Duodenal mucosa (tissue), 2 donors: ENCODE results near the gene CYP1B1.
A peak's percentile ranks its signal among the peaks of the same experiment; 100 is the strongest.

Experiments
- H3K27ac ChIP-seq: one replicate; pipeline ENCODE4 v1.7.0; 2013; ENCODE audit warnings: low read depth, low read length
- H3K27me3 ChIP-seq, 2 donors: one replicate each; pipeline ENCODE4 v1.7.0; 2013; ENCODE audit warnings: low read length in 2 of 2, control low read depth in 1 of 2; ENCODE audit not compliant: insufficient read depth in 2 of 2, control insufficient read depth in 1 of 2
- H3K36me3 ChIP-seq, 2 donors: one replicate each; pipeline ENCODE4 v1.7.0; 2013; ENCODE audit warnings: low read length in 2 of 2, control low read depth in 1 of 2; ENCODE audit not compliant: insufficient read depth in 2 of 2, control insufficient read depth in 1 of 2
- H3K4me1 ChIP-seq, 2 donors: one replicate each; pipeline ENCODE4 v1.7.0; 2013; ENCODE audit warnings: low read length in 2 of 2, control low read depth in 1 of 2; ENCODE audit not compliant: insufficient read depth in 2 of 2, control insufficient read depth in 1 of 2
- H3K4me3 ChIP-seq, 2 donors: one replicate each; pipeline ENCODE4 v1.7.0; 2013; ENCODE audit warnings: low read length in 2 of 2, low read depth in 1 of 2
- H3K9ac ChIP-seq, 2 donors: one replicate each; pipeline ENCODE4 v1.7.0; 2013; ENCODE audit warnings: low read length in 2 of 2, low read depth in 1 of 2
- H3K9me3 ChIP-seq, 2 donors: one replicate each; pipeline ENCODE4 v1.7.0; 2013; ENCODE audit warnings: low read length in 2 of 2, control low read depth in 1 of 2; ENCODE audit not compliant: control insufficient read depth in 1 of 2

Gene CYP1B1

GRCh38 chr2:38075507-38076151 lies at the start of gene CYP1B1:
Gene CYP1B1, minus strand, starts transcription at chr2:38076151. Its CDS starts 763 bp downstream, at chr2:38075388.
- H3K27ac ChIP-seq = peak within 1 kb of the TSS; percentile 55
- no peaks in the 10 kb centered on the region for H3K36me3 ChIP-seq
- H3K9me3 ChIP-seq = no peaks in the 10 kb centered on the region
- H3K9ac ChIP-seq = no peak within 1 kb of the TSS
- H3K27me3 ChIP-seq = peaks cover 20 to 22% of the 10 kb centered on the region in 2 donors
- peak within 1 kb of the TSS; percentile 67 for H3K4me3 ChIP-seq
- H3K4me1 ChIP-seq = peaks cover 4 to 20% of the 10 kb centered on the region in 2 donors

GRCh38 chr2:38125007-38125406 lies 49.1 kb upstream of the CYP1B1 start:
- peaks cover 3 to 15% of the 10 kb centered on the region in 2 donors for H3K9me3 ChIP-seq
- H3K27ac ChIP-seq = no peak overlapping the region
- H3K27me3 ChIP-seq = peaks cover 0 to 4% of the 10 kb centered on the region in 2 donors
- no peak overlapping the region for H3K9ac ChIP-seq
- H3K36me3 ChIP-seq = no peaks in the 10 kb centered on the region
- H3K4me1 ChIP-seq = no peaks in the 10 kb centered on the region
- no peak overlapping the region for H3K4me3 ChIP-seq

- H3K9ac ChIP-seq = no peak overlapping the region
- peaks cover 0 to 4% of the 10 kb centered on the region in 2 donors for H3K27me3 ChIP-seq
- H3K36me3 ChIP-seq = no peaks in the 10 kb centered on the region
- H3K27ac ChIP-seq = no peak overlapping the region
- H3K9me3 ChIP-seq = peaks cover 3 to 15% of the 10 kb centered on the region in 2 donors
- no peak overlapping the region for H3K4me3 ChIP-seq
- H3K4me1 ChIP-seq = no peaks in the 10 kb centered on the region
Measured at GRCh38 chr2:38123911-38124310, 48.0 kb upstream of the CYP1B1 start.

GRCh38 chr2:38122344-38122743 lies 46.4 kb upstream of the CYP1B1 start:
- H3K27me3 ChIP-seq = peaks cover 0 to 4% of the 10 kb centered on the region in 2 donors
- no peak overlapping the region for H3K4me3 ChIP-seq
- peaks cover 3 to 10% of the 10 kb centered on the region in 2 donors for H3K9me3 ChIP-seq
- no peak overlapping the region for H3K27ac ChIP-seq
- H3K36me3 ChIP-seq = no peaks in the 10 kb centered on the region
- H3K4me1 ChIP-seq = no peaks in the 10 kb centered on the region
- H3K9ac ChIP-seq = no peak overlapping the region

- H3K9ac ChIP-seq = no peak overlapping the region
- H3K4me1 ChIP-seq = no peaks in the 10 kb centered on the region
- H3K27ac ChIP-seq = no peak overlapping the region
- peaks cover 0 to 4% of the 10 kb centered on the region in 2 donors for H3K27me3 ChIP-seq
- H3K36me3 ChIP-seq = no peaks in the 10 kb centered on the region
- peaks cover 3 to 4% of the 10 kb centered on the region in 2 donors for H3K9me3 ChIP-seq
- H3K4me3 ChIP-seq = no peak overlapping the region
Measured at GRCh38 chr2:38121481-38121880, 45.5 kb upstream of the CYP1B1 start.

GRCh38 chr2:38120829-38121228 lies 44.9 kb upstream of the CYP1B1 start:
- Histone ChIP-seq H3K9ac (no peak overlapping the region), H3K27ac (no peak overlapping the region), H3K9me3 (no peaks in the 10 kb centered on the region), H3K36me3 (no peaks in the 10 kb centered on the region), H3K4me3 (no peak overlapping the region), H3K4me1 (no peaks in the 10 kb centered on the region), H3K27me3 (peaks cover 0 to 4% of the 10 kb centered on the region in 2 donors)

GRCh38 chr2:38120264-38120592 lies 44.3 kb upstream of the CYP1B1 start:
- Histone ChIP-seq H3K4me3 (no peak overlapping the region), H3K9ac (no peak overlapping the region), H3K9me3 (no peaks in the 10 kb centered on the region), H3K4me1 (no peaks in the 10 kb centered on the region), H3K27me3 (peaks cover 0 to 4% of the 10 kb centered on the region in 2 donors), H3K27ac (no peak overlapping the region), H3K36me3 (no peaks in the 10 kb centered on the region)

GRCh38 chr2:38116762-38117161 lies 40.8 kb upstream of the CYP1B1 start:
- H3K4me3 ChIP-seq = no peak overlapping the region
- H3K36me3 ChIP-seq = no peaks in the 10 kb centered on the region
- H3K27me3 ChIP-seq = peaks cover 0 to 4% of the 10 kb centered on the region in 2 donors
- H3K9ac ChIP-seq = no peak overlapping the region
- H3K4me1 ChIP-seq = no peaks in the 10 kb centered on the region
- no peaks in the 10 kb centered on the region for H3K9me3 ChIP-seq
- H3K27ac ChIP-seq = no peak overlapping the region

- H3K4me3 ChIP-seq = no peak overlapping the region
- H3K9ac ChIP-seq = no peak overlapping the region
- no peaks in the 10 kb centered on the region for H3K9me3 ChIP-seq
- no peaks in the 10 kb centered on the region for H3K36me3 ChIP-seq
- no peak overlapping the region for H3K27ac ChIP-seq
- H3K27me3 ChIP-seq = no peaks in the 10 kb centered on the region
- H3K4me1 ChIP-seq = no peaks in the 10 kb centered on the region
Measured at GRCh38 chr2:38115216-38116032, 39.5 kb upstream of the CYP1B1 start.

GRCh38 chr2:38113981-38114708 lies 38.2 kb upstream of the CYP1B1 start:
- Histone ChIP-seq H3K9me3 (no peaks in the 10 kb centered on the region), H3K27me3 (no peaks in the 10 kb centered on the region), H3K4me1 (peaks cover 6 to 10% of the 10 kb centered on the region in 2 donors), H3K27ac (no peak overlapping the region), H3K36me3 (no peaks in the 10 kb centered on the region), H3K9ac (no peak overlapping the region), H3K4me3 (no peak overlapping the region)
